Placental epithelial cell (primary cell): Measurements from ENCODE around the gene SRPX. TPM values are rescaled to one million over a fixed set of nuclear protein-coding genes. Genes with fewer than 3 reads are reported as not detected.

Source experiments
- total RNA-seq: library from RNA; depleted of rRNA; stranded (reverse); fragments of >200 nt; gene quantifications from 2 replicates; pipeline ENCODE4 v1.2.3, GENCODE V29; 2012

Gene SRPX
- total RNA-seq = 2.7 and 5.1 TPM in 2 replicates

DNA sequence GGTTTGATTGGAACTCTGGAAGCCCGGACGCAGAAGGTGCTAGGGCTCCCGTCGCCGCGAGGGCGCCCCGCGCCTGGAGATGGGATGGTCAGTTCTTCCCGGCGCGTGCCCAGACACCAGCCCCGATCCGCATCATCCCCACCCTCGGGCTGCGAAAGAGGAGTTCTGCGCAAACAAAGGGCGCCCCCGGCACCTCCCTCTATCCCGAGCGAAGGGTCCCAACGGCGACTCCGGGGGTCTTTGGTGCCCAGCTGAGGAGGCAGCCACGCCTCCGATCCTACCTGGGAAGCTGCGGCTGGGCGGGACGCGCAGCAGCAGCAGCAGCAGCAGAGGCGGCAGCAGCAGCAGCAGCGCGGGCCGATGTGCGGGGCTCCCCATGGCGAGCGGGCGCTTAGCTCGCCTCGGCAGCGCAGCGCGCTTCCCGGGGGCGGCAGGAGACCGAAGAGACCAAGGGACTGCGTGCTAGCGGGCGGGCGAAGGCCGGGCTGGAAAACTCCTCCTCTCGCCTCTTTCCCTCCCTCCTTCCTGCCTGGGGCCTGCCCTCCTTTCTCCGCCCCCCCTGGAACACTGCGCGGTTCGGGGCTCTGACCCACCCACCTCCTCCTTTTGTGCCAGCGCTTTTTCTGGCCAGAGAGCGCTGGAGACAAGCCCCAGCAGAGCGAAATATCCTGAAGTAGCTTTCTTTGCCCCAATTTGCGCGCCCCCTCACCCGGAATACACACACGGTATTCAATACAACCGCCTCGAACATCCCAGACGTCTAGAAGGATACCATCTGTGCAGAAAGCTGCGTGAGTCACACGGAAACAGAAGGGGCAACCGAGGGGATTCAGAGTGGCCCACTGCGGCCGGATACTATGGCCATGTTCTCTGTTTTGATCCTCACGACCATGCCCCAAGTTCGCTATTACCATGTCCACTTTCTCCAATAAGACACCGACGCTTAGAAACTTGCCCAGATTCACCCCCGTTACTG is at the start of gene SRPX:
Gene SRPX (minus strand): TSS at position 457 of the 976 bp plus-strand sequence. CDS start 79 bp downstream, at position 378.

Other genes with a start within 250 kb of the SRPX start
- 0.39 and 0.43 TPM in 2 replicates for gene SYTL5, start 214.3 kb downstream of the SRPX start, total RNA-seq
- 7.9 and 8.1 TPM in 2 replicates for gene RPGR, start 106.6 kb upstream of the SRPX start, total RNA-seq
- gene OTC, start 131.7 kb upstream of the SRPX start, total RNA-seq = not detected in 2 replicates